Gastroesophageal sphincter (tissue), 3 donors: ENCODE results near the gene CHRND.

Experiments used
- CTCF ChIP-seq, 4 experiments: fragments of 200-600 bp in 2 of 4; fragments of 450-650 bp in 2 of 4; sonication (generic) in 1 of 4; IDR thresholded peaks; one replicate each; pipeline ENCODE4 v1.5.1; 2017 to 2019; ENCODE audit warnings: antibody characterized with exemption in 4 of 4, mild to moderate bottlenecking in 2 of 4, moderate library complexity in 2 of 4
- EP300 ChIP-seq: sonication (generic); formaldehyde crosslinking; IDR thresholded peaks from one replicate; pipeline ENCODE4 v1.6.1; 2017; ENCODE audit warnings: antibody characterized with exemption, mild to moderate bottlenecking

- TF ChIP-seq EP300: no peak
- TF ChIP-seq CTCF (IDR thresholded peaks at IDR 0.05): no peak
Measured at GRCh38 chr2:232537499-232537898, 11.5 kb downstream of the CHRND start.
